Osteocyte (in vitro differentiated cells): ENCODE results near the gene USB1. TPM values are rescaled to one million over a fixed set of nuclear protein-coding genes. Genes with fewer than 3 reads are reported as not detected.

Experiments used
- DNase-seq: peaks from one replicate; pipeline ENCODE4 v3.0.0; 2021; ENCODE audit warnings: mixed read lengths; ENCODE audit not compliant: unreplicated experiment; ENCODE audit errors: extremely low spot score
- H3K27ac Mint-ChIP-seq: one replicate; pipeline ENCODE4 v1.8.0; 2021; ENCODE audit warnings: mild to moderate bottlenecking, mixed read lengths; ENCODE audit not compliant: unreplicated experiment
- H3K27me3 Mint-ChIP-seq: one replicate; pipeline ENCODE4 v1.8.0; 2021; ENCODE audit warnings: mixed read lengths; ENCODE audit not compliant: unreplicated experiment
- H3K36me3 Mint-ChIP-seq: one replicate; pipeline ENCODE4 v1.8.0; 2021; ENCODE audit warnings: mixed read lengths; ENCODE audit not compliant: unreplicated experiment
- H3K4me1 Mint-ChIP-seq: one replicate; pipeline ENCODE4 v1.8.0; 2021; ENCODE audit warnings: mixed read lengths; ENCODE audit not compliant: unreplicated experiment
- H3K4me3 Mint-ChIP-seq: one replicate; pipeline ENCODE4 v1.8.0; 2021; ENCODE audit warnings: mild to moderate bottlenecking, moderate library complexity, mixed read lengths; ENCODE audit not compliant: unreplicated experiment
- H3K9me3 Mint-ChIP-seq: one replicate; pipeline ENCODE4 v1.8.0; 2021; ENCODE audit warnings: mixed read lengths; ENCODE audit not compliant: unreplicated experiment
- total RNA-seq: library from RNA; stranded (reverse); gene quantifications from 2 replicates; pipeline ENCODE4 v1.2.1, GENCODE V29; 2021
- TF ChIP-seq, protein P1 (sequence below): fragments of 200-600 bp; sonication (generic); IDR thresholded peaks from 2 replicates; pipeline ENCODE4 v1.5.0; 2021; ENCODE audit warnings: antibody characterized with exemption, mild to moderate bottlenecking, moderate library complexity

USB1 gene
- total RNA-seq, 1 donor from 2014 or later = 45.5 TPM

DNA sequence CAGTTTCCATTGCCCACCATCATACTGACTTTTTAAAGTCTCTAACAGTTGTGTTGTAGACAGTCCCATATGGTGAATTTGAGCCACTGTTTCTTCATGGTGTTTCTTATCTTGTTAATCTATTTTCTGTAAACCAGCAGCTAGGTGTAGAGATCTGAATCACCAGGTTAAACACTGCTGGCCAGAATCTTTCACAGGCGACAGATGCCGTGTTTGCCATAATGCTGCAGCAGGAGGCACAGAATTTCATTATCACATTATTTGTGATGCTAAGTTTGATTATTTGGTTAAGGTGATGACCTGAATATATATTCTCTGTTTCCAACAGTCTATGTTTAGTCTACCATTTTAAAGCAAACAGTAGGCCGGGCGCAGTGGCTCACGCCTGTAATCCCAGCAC is 18.8 kb upstream of the USB1 start:
- H3K36me3 Mint-ChIP-seq = no peaks in the 10 kb centered on the region
- TF ChIP-seq, protein P1, sequence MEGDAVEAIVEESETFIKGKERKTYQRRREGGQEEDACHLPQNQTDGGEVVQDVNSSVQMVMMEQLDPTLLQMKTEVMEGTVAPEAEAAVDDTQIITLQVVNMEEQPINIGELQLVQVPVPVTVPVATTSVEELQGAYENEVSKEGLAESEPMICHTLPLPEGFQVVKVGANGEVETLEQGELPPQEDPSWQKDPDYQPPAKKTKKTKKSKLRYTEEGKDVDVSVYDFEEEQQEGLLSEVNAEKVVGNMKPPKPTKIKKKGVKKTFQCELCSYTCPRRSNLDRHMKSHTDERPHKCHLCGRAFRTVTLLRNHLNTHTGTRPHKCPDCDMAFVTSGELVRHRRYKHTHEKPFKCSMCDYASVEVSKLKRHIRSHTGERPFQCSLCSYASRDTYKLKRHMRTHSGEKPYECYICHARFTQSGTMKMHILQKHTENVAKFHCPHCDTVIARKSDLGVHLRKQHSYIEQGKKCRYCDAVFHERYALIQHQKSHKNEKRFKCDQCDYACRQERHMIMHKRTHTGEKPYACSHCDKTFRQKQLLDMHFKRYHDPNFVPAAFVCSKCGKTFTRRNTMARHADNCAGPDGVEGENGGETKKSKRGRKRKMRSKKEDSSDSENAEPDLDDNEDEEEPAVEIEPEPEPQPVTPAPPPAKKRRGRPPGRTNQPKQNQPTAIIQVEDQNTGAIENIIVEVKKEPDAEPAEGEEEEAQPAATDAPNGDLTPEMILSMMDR = no peak
- H3K27ac Mint-ChIP-seq = no peak overlapping the region
- no peaks in the 10 kb centered on the region for H3K9me3 Mint-ChIP-seq
- no peak overlapping the region for H3K4me3 Mint-ChIP-seq
- peaks cover 4% of the 10 kb centered on the region for H3K4me1 Mint-ChIP-seq
- DNase-seq = no peak
- H3K27me3 Mint-ChIP-seq = peaks cover 27% of the 10 kb centered on the region

DNA sequence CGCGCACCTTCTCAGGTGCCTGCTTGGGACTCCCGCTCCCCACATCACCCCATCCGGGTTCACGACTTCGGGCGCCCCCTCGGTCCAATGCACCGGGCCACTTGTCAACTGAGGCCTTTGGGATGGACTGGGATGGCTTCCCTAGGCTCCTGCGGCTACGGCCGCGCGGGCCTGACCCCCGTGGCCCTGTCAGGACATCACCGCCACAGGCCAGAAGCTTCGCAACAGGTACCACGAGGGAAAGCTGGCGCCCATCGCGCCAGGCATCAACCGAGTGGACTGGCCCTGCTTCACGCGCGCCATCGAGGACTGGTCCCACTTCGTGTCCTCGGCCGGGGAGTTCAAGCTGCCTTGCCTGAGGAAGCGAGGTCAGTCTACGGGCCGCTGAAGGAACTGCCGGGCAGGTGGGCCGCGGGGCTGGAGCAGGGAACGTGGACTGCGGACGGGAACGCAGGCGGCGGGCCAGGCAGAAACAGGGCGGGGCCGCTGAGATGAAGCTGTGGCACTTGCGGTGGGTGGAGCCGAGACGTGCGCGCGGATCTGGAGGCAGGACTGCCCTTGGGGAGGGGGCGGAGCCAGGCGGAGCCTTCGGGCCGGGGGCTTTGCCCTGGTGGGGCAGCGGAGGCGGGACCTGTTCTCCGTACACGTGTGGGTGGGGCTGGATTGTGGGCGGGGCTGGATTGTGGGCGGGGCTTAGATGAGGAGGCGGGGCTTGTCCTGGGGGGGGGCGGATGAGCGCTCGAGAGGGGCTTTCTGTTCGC is 16.6 kb upstream of the USB1 start:
- Mint-ChIP-seq H3K4me1 (peaks cover 4% of the 10 kb centered on the region), H3K4me3 (peak overlapping the region; percentile 80), H3K27ac (no peak overlapping the region), H3K36me3 (no peaks in the 10 kb centered on the region), H3K27me3 (peaks cover 27% of the 10 kb centered on the region), H3K9me3 (no peaks in the 10 kb centered on the region)
- TF ChIP-seq, protein P1 = no peak
- DNase-seq = peak; percentile 91

DNA sequence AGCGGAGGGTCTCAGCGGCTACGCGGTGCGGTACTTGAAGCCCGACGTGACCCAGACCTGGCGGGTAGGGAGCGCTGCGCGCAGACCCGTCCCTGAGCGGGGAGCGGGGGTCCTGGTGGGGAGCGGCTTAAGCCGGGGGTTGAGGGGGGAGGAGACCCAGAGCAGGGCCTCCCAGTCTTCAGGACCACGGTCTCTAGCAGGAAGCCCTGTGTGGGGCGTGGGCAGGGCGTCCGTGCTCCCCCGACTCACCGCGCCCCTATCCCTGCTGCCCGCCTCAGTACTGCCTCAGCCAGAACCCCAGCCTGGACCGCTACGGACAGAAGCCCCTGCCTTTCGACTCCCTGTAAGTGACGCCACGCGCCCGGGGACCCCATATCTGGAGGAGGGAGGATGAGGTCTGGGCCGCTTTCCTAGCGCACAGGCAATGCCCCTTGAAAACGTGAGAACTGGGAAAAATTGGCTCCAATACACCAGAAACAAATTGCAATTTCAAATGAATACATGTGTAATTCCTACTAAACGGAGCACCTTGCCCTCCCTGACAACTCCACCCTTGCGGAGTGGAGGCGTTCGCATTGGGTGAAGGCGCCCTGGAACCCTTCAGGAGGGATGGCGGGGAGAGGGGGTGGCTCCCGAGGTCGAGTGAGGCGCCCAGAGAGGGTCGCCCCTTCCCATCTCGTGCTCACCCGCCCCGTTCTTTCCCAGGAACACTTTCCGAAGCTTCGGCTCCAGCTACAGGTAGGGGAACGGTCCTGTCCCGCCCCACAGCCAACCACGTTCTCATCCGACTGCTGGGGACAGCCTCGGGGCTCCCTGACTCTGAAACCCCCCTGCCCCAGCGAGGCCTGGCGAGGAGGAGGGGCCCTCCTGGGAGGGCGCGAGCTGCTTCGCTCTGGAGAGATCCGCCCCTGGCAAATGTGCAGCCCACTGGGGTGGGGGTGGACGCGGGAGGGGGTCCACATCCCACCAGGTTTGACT is 15.7 kb upstream of the USB1 start:
- Mint-ChIP-seq H3K36me3 (no peaks in the 10 kb centered on the region), H3K27me3 (peaks cover 27% of the 10 kb centered on the region), H3K9me3 (no peaks in the 10 kb centered on the region), H3K27ac (no peak overlapping the region), H3K4me3 (peak overlapping the region; percentile 80), H3K4me1 (peaks cover 4% of the 10 kb centered on the region)
- no peak for DNase-seq
- TF ChIP-seq, protein P1 = no peak

DNA sequence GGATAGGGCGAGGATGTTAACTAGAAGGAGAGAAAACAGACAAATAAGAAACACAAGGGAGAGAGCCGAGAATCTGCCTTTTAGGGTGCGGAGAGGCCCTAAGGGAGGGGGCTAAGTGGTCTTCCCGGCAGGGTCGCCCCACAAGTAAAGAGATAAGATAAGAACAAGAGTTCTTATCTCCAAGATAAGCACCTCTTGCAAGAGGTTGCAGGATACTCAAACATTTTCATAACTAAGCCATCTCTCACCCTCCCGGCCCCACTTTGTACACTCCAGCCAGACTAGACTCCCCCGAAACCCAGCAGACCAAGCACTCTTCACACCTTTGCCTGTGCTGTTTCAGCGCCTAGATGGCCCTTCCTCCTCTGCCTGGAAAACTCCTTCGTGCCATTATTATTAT is 15.0 kb upstream of the USB1 start:
- Mint-ChIP-seq H3K9me3 (no peaks in the 10 kb centered on the region), H3K27ac (no peak overlapping the region), H3K4me3 (no peak overlapping the region), H3K4me1 (peaks cover 4% of the 10 kb centered on the region), H3K27me3 (peaks cover 27% of the 10 kb centered on the region), H3K36me3 (no peaks in the 10 kb centered on the region)
- TF ChIP-seq, protein P1 = no peak
- no peak for DNase-seq
